H9 (cell line): Measurements from ENCODE around the gene TMEM164. TPM values are rescaled to one million over a fixed set of nuclear protein-coding genes. Genes with fewer than 3 reads are reported as not detected.
A peak's percentile ranks its signal among the peaks of the same experiment; 100 is the strongest.

Source experiments
- DNase-seq: peaks from one replicate; pipeline ENCODE4 v3.0.0-alpha.2; 2017
- H2AFZ ChIP-seq: one replicate; pipeline ENCODE4 v1.6.1; 2013; ENCODE audit warnings: mild to moderate bottlenecking, low read length, control low read depth, moderate library complexity
- H2AK5ac ChIP-seq: 2 replicates; pipeline ENCODE4 v1.6.1; 2013; ENCODE audit warnings: low read length, control low read depth, mixed read lengths; ENCODE audit not compliant: insufficient read length
- H2BK120ac ChIP-seq: one replicate; pipeline ENCODE4 v1.6.1; 2013; ENCODE audit warnings: low read depth, mild to moderate bottlenecking, low read length, control low read depth, inconsistent platforms; ENCODE audit not compliant: poor library complexity, severe bottlenecking
- H2BK12ac ChIP-seq: 2 replicates; pipeline ENCODE4 v1.6.1; 2013; ENCODE audit warnings: low read length, control low read depth, mixed read lengths, low read depth; ENCODE audit not compliant: insufficient read length
- H2BK15ac ChIP-seq: 2 replicates; pipeline ENCODE4 v1.6.1; 2013; ENCODE audit warnings: low read depth, low read length, control low read depth
- H2BK20ac ChIP-seq: one replicate; pipeline ENCODE4 v1.6.1; 2013; ENCODE audit warnings: low read depth, mild to moderate bottlenecking, low read length, control low read depth, inconsistent platforms; ENCODE audit not compliant: poor library complexity, severe bottlenecking
- H2BK5ac ChIP-seq: 2 replicates; pipeline ENCODE4 v1.6.1; 2013; ENCODE audit warnings: low read length, control low read depth, mixed read lengths; ENCODE audit not compliant: insufficient read length
- H3K14ac ChIP-seq: 2 replicates; pipeline ENCODE4 v1.6.1; 2013; ENCODE audit warnings: low read length, control low read depth; ENCODE audit not compliant: insufficient read depth
- H3K18ac ChIP-seq: 2 replicates; pipeline ENCODE4 v1.6.1; 2013; ENCODE audit warnings: low read depth, mild to moderate bottlenecking, mixed read lengths, low read length, control low read depth; ENCODE audit not compliant: insufficient read length
- H3K23ac ChIP-seq: 2 replicates; pipeline ENCODE4 v1.6.1; 2013; ENCODE audit warnings: low read length, control low read depth, mixed read lengths, low read depth; ENCODE audit not compliant: insufficient read length
- H3K23me2 ChIP-seq: 2 replicates; pipeline ENCODE4 v1.6.1; 2013; ENCODE audit warnings: low read depth, mild to moderate bottlenecking, mixed read lengths, low read length, control low read depth; ENCODE audit not compliant: insufficient read length, poor library complexity, severe bottlenecking
- H3K27ac ChIP-seq: 2 replicates; pipeline ENCODE4 v1.5.1; 2013; ENCODE audit warnings: low read length, control low read depth, mixed read lengths, low read depth; ENCODE audit not compliant: insufficient read length
- H3K27me3 ChIP-seq: 2 replicates; pipeline ENCODE4 v1.6.1; 2013; ENCODE audit warnings: low read length, control low read depth, inconsistent platforms; ENCODE audit not compliant: insufficient read depth
- H3K4ac ChIP-seq: 2 replicates; pipeline ENCODE4 v1.6.1; 2013; ENCODE audit warnings: low read depth, mild to moderate bottlenecking, control low read depth, inconsistent platforms, low read length, moderate library complexity
- H3K4me1 ChIP-seq: 2 replicates; pipeline ENCODE4 v1.6.1; 2013; ENCODE audit warnings: low read length, control low read depth, inconsistent platforms; ENCODE audit not compliant: insufficient read depth
- H3K4me2 ChIP-seq: 2 replicates; pipeline ENCODE4 v1.6.1; 2013; ENCODE audit warnings: low read length, control low read depth, mixed read lengths; ENCODE audit not compliant: insufficient read length, insufficient read depth
- H3K56ac ChIP-seq: 2 replicates; pipeline ENCODE4 v1.6.1; 2013; ENCODE audit warnings: low read depth, mild to moderate bottlenecking, mixed read lengths, low read length, control low read depth; ENCODE audit not compliant: insufficient read length
- H3K79me1 ChIP-seq: 2 replicates; pipeline ENCODE4 v1.6.1; 2013; ENCODE audit warnings: low read depth, mild to moderate bottlenecking, moderate library complexity, low read length, control low read depth, inconsistent platforms; ENCODE audit not compliant: insufficient read depth, poor library complexity, severe bottlenecking
- H3K79me2 ChIP-seq: 2 replicates; pipeline ENCODE4 v1.6.1; 2013; ENCODE audit warnings: low read length, control low read depth, inconsistent platforms; ENCODE audit not compliant: insufficient read depth
- H3K9ac ChIP-seq: 2 replicates; pipeline ENCODE4 v1.6.1; 2013; ENCODE audit warnings: low read length, control low read depth, mixed read lengths; ENCODE audit not compliant: insufficient read length; ENCODE audit errors: extremely low read depth
- H3K9me3 ChIP-seq: one replicate; pipeline ENCODE4 v1.6.1; 2013; ENCODE audit warnings: low read depth, low read length, inconsistent platforms; ENCODE audit not compliant: control insufficient read depth
- H3T11ph ChIP-seq: one replicate; pipeline ENCODE4 v1.6.1; 2013; ENCODE audit warnings: mild to moderate bottlenecking, low read length, control low read depth, inconsistent platforms
- H4K20me1 ChIP-seq: one replicate; pipeline ENCODE4 v1.6.1; 2013; ENCODE audit not compliant: control insufficient read depth, insufficient read length, insufficient read depth
- H4K5ac ChIP-seq: 2 replicates; pipeline ENCODE4 v1.6.1; 2013; ENCODE audit warnings: low read depth, mild to moderate bottlenecking, mixed read lengths, low read length, control low read depth; ENCODE audit not compliant: insufficient read length
- H4K8ac ChIP-seq: replicated peaks from 2 replicates; pipeline ENCODE4 v1.6.1; 2013; ENCODE audit warnings: low read length, control low read depth, mixed read lengths, low read depth; ENCODE audit not compliant: insufficient read length
- H4K91ac ChIP-seq: 2 replicates; pipeline ENCODE4 v1.6.1; 2013; ENCODE audit warnings: low read depth, mild to moderate bottlenecking, moderate library complexity, mixed read lengths, low read length, control low read depth; ENCODE audit not compliant: insufficient read length
- H3K27ac Mint-ChIP-seq, 3 experiments: 2 replicates in 2 of 3; 3 replicates in 1 of 3; pipeline ENCODE4 v1.8.0; 2020 to 2021; ENCODE audit warnings: mixed read lengths in 3 of 3, mild to moderate bottlenecking in 1 of 3, moderate library complexity in 1 of 3
- H3K27me3 Mint-ChIP-seq: 2 replicates; pipeline ENCODE4 v1.8.0; 2021; ENCODE audit warnings: low read depth, mild to moderate bottlenecking, moderate library complexity, mixed read lengths
- H3K36me3 Mint-ChIP-seq, 3 experiments: 2 replicates in 2 of 3; 3 replicates in 1 of 3; pipeline ENCODE4 v1.8.0; 2020 to 2021; ENCODE audit warnings: low read depth in 3 of 3, mixed read lengths in 3 of 3; ENCODE audit not compliant: insufficient read depth in 1 of 3
- H3K4me1 Mint-ChIP-seq, 2 experiments: 2 replicates each; pipeline ENCODE4 v1.8.0; 2020; ENCODE audit warnings: mixed read lengths in 2 of 2
- H3K4me3 Mint-ChIP-seq, 2 experiments: 2 replicates in 1 of 2; 3 replicates in 1 of 2; pipeline ENCODE4 v1.8.0; 2020 to 2021; ENCODE audit warnings: mild to moderate bottlenecking in 2 of 2, mixed read lengths in 2 of 2, moderate library complexity in 1 of 2
- H3K9me3 Mint-ChIP-seq, 2 experiments: 2 replicates in 1 of 2; 3 replicates in 1 of 2; pipeline ENCODE4 v1.8.0; 2020; ENCODE audit warnings: mild to moderate bottlenecking in 2 of 2, mixed read lengths in 2 of 2, moderate library complexity in 1 of 2
- WGBS: extraction: QIAGEN DNeasy Blood & Tissue Kit; methylation state at CpG from one replicate; pipeline ENCODE4 v1.1.7; 2013; ENCODE audit warnings: missing lambda C conversion rate, low lambda C conversion rate, mixed read lengths; ENCODE audit not compliant: insufficient read length; ENCODE audit errors: extremely low coverage; 5-methylcytosine and 5-hydroxymethylcytosine counted together
- total RNA-seq: library from RNA; stranded (reverse); gene quantifications from 2 replicates; pipeline ENCODE4 v1.2.1, GENCODE V29; 2021
- TF ChIP-seq, protein P1 (sequence below): fragments of 200-600 bp; sonication (generic); conservative IDR thresholded peaks from 3 replicates; pipeline ENCODE4 v1.8.0; 2021; ENCODE audit warnings: antibody characterized with exemption, mild to moderate bottlenecking

The TMEM164 gene
- total RNA-seq, 1 experiment from 2014 or later, result 30.4 TPM

DNA sequence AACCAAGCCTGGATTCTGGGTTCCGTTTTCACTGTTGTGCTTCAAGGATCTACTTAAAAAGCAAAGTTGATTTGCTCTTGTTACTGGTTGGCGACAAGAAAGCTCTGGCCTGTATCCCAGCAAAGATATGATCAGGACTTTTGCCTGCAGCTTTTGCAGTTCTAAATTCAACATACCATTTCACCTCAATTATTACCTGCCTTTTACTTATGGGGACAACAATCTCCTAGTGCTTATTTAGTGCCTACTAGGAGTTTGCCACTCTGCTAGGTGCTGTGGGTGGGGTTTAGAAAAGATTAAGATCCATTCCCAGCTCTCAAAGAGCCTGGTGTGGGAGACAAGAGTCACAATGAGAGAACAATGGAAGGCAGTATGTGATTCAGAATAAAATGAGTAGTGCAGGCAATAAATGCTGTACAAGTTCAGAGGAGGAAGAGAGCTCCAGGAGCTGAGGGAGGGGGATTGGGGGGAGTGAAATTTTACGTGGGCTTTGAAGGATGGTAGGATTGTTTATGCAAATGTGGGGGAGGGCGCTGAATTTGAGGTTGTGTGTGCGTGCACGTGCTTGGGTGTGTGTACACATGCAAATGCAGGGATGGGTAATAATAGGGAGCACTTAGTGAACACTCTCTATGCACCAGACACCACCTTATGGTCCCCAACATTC is 5.0 kb upstream of the TMEM164 start:
- H3K18ac ChIP-seq, result no peak overlapping the region
- H3K79me2 ChIP-seq, result no peaks in the 10 kb centered on the region
- H3K4me1 ChIP-seq, result no peaks in the 10 kb centered on the region; the same call in 1 of the 2 replicates
- peak overlapping the region in 1 of 3 experiments; percentile 80; a peak in 1 of 7 replicates for H3K27ac Mint-ChIP-seq
- H3K4me1 Mint-ChIP-seq, result peaks cover 19 to 25% of the 10 kb centered on the region in 2 experiments
- no peak overlapping the region for H2BK20ac ChIP-seq
- H3K4me3 Mint-ChIP-seq, result no peak overlapping the region
- no peak overlapping the region for H2AK5ac ChIP-seq
- H3K14ac ChIP-seq, result no peak overlapping the region
- H3K9me3 ChIP-seq, result no peaks in the 10 kb centered on the region
- H3K27me3 ChIP-seq, result peaks cover 3% of the 10 kb centered on the region; the same call in 1 of the 2 replicates
- H3K56ac ChIP-seq, result no peak overlapping the region
- H4K8ac ChIP-seq, result no peak overlapping the region
- peaks cover 9% of the 10 kb centered on the region for H3K27me3 Mint-ChIP-seq
- WGBS, result no CpG with 5 or more reads among the region's 6 CpGs
- H2AFZ ChIP-seq, result no peak overlapping the region
- no peak overlapping the region for H3K9ac ChIP-seq
- H3K79me1 ChIP-seq, result no peaks in the 10 kb centered on the region
- H3K23ac ChIP-seq, result no peak overlapping the region
- H2BK5ac ChIP-seq, result no peak overlapping the region
- peaks cover 6 to 8% of the 10 kb centered on the region in 2 experiments for H3K9me3 Mint-ChIP-seq
- no peak overlapping the region for H3T11ph ChIP-seq
- no peak overlapping the region for H4K91ac ChIP-seq
- H2BK12ac ChIP-seq, result no peak overlapping the region
- no peak overlapping the region for H2BK15ac ChIP-seq
- no peak overlapping the region for H3K4me2 ChIP-seq
- no peak for DNase-seq
- H3K23me2 ChIP-seq, result peaks cover 6% of the 10 kb centered on the region
- H4K20me1 ChIP-seq, result no peaks in the 10 kb centered on the region
- H3K36me3 Mint-ChIP-seq, result no peaks in the 10 kb centered on the region; a peak in 1 of 7 replicates
- H3K27ac ChIP-seq, result no peak overlapping the region
- no peak overlapping the region for H2BK120ac ChIP-seq
- no peak overlapping the region for H3K4ac ChIP-seq
- TF ChIP-seq, protein P1, sequence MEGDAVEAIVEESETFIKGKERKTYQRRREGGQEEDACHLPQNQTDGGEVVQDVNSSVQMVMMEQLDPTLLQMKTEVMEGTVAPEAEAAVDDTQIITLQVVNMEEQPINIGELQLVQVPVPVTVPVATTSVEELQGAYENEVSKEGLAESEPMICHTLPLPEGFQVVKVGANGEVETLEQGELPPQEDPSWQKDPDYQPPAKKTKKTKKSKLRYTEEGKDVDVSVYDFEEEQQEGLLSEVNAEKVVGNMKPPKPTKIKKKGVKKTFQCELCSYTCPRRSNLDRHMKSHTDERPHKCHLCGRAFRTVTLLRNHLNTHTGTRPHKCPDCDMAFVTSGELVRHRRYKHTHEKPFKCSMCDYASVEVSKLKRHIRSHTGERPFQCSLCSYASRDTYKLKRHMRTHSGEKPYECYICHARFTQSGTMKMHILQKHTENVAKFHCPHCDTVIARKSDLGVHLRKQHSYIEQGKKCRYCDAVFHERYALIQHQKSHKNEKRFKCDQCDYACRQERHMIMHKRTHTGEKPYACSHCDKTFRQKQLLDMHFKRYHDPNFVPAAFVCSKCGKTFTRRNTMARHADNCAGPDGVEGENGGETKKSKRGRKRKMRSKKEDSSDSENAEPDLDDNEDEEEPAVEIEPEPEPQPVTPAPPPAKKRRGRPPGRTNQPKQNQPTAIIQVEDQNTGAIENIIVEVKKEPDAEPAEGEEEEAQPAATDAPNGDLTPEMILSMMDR, result no peak
- no peak overlapping the region for H4K5ac ChIP-seq
